GM12878 (cell line): Measurements from ENCODE around the gene TPRN. TPM values are rescaled to one million over a fixed set of nuclear protein-coding genes. Genes with fewer than 3 reads are reported as not detected.

Experiments used
- ATAC-seq: fragments of 200-7000 bp; cut with Tn5 transposase; 3 replicates; pipeline ENCODE4 v1.9.1; 2020; ENCODE audit warnings: mild to moderate bottlenecking, moderate library complexity
- BruUV-seq: library from RNA; stranded (reverse); fragments of 400-500 nt; replicated peaks from 2 replicates; lab custom pipeline; 2021; lab: Mats Ljungman, UMichigan
- CTCF ChIA-PET: fragments of 300-600 bp; sonication (Branson Sonifier 250); formaldehyde crosslinking; extraction: SDS; loops from one replicate; lab custom pipeline; 2021; ENCODE audit warnings: inconsistent platforms; lab: Yijun Ruan, JAX
- POLR2A ChIA-PET: fragments of 350-600 bp; formaldehyde crosslinking; extraction: SDS; loops from one replicate; lab custom pipeline; 2021; ENCODE audit warnings: inconsistent platforms; lab: Charles Lee
- RAD21 ChIA-PET: fragments of 300-600 bp; sonication (Branson Sonifier 250); formaldehyde crosslinking; loops from one replicate; lab custom pipeline; 2023; ENCODE audit warnings: antibody characterized with exemption; ENCODE audit not compliant: unreplicated experiment; lab: Charles Lee
- SMC1A ChIA-PET: fragments of 300-600 bp; sonication (Branson Sonifier 250); formaldehyde crosslinking; loops from one replicate; lab custom pipeline; 2023; ENCODE audit not compliant: unreplicated experiment, uncharacterized antibody; lab: Charles Lee
- DNase-seq: peaks from one replicate; pipeline ENCODE4 v3.0.0-alpha.2; 2011; ENCODE audit warnings: low read depth, low spot score
- FAIRE-seq: peaks from 3 replicates; lab custom pipeline; 2011; peaks lifted over from hg19 to GRCh38; lab: Jason Lieb, UNC
- H2AFZ ChIP-seq: 2 replicates; pipeline ENCODE4 v1.6.0; 2011; ENCODE audit warnings: low read depth, low read length, control low read depth; ENCODE audit not compliant: control insufficient read depth
- H3K27ac ChIP-seq: 2 replicates; pipeline ENCODE4 v1.5.1; 2011; ENCODE audit warnings: control low read depth; ENCODE audit not compliant: control insufficient read depth, insufficient read depth
- H3K27me3 ChIP-seq, 2 experiments: replicated peaks in 1 of 2; 2 replicates each; pipeline versions ENCODE4 v1.6.0 to v1.6.1; 2011; ENCODE audit warnings: low read length in 1 of 2; ENCODE audit not compliant: control insufficient read depth in 2 of 2, insufficient read depth in 2 of 2
- H3K36me3 ChIP-seq, 2 experiments: 2 replicates each; pipeline ENCODE4 v1.5.1; 2011; ENCODE audit warnings: low read length in 1 of 2; ENCODE audit not compliant: control insufficient read depth in 2 of 2, insufficient read depth in 2 of 2
- H3K4me1 ChIP-seq: 2 replicates; pipeline ENCODE4 v1.6.1; 2011; ENCODE audit warnings: mild to moderate bottlenecking, low read length, moderate library complexity, mixed read lengths; ENCODE audit not compliant: control insufficient read depth, insufficient read depth
- H3K4me2 ChIP-seq: 2 replicates; pipeline ENCODE4 v1.6.0; 2011; ENCODE audit warnings: control low read depth; ENCODE audit not compliant: control insufficient read depth, insufficient read depth
- H3K4me3 ChIP-seq: fragments of 200-600 bp; sonication (generic); 2 replicates; pipeline ENCODE4 v1.5.1; 2016
- H3K79me2 ChIP-seq: 2 replicates; pipeline ENCODE4 v1.6.0; 2011; ENCODE audit warnings: low read length; ENCODE audit not compliant: control insufficient read depth, insufficient read depth
- H3K9ac ChIP-seq: 2 replicates; pipeline ENCODE4 v1.8.0; 2011; ENCODE audit warnings: low read length, control low read depth, mixed read lengths; ENCODE audit not compliant: control insufficient read depth, insufficient read depth
- H3K9me3 ChIP-seq: replicated peaks from 3 replicates; pipeline ENCODE4 v1.5.1; 2011; ENCODE audit warnings: mild to moderate bottlenecking, low read length; ENCODE audit not compliant: control insufficient read depth, insufficient read depth
- H4K20me1 ChIP-seq: 2 replicates; pipeline ENCODE4 v1.6.0; 2011; ENCODE audit not compliant: control insufficient read depth, insufficient read depth
- CUX1 ChIP-seq: IDR thresholded peaks from 2 replicates; pipeline ENCODE4 v1.6.1; 2012; ENCODE audit warnings: improper control_type of control experiment, low read depth, low read length; ENCODE audit not compliant: insufficient replicate concordance
- FOXM1 ChIP-seq: IDR thresholded peaks from 2 replicates; pipeline ENCODE4 v1.6.1; 2012; ENCODE audit warnings: low read depth, mild to moderate bottlenecking, inconsistent platforms, low read length, moderate library complexity
- POLR2A ChIP-seq: IDR thresholded peaks from 2 replicates; pipeline ENCODE4 v1.6.1; 2011; ENCODE audit warnings: low read depth, mild to moderate bottlenecking, low read length
- STAT3 ChIP-seq: IDR thresholded peaks from 2 replicates; pipeline ENCODE4 v1.6.1; 2011; ENCODE audit warnings: low read depth, low read length, improper control_type of control experiment
- WGBS: methylation state at CpG from one replicate; pipeline ENCODE4 v1.1.6; 2016; ENCODE audit warnings: low lambda C conversion rate; ENCODE audit not compliant: insufficient replicate concordance, insufficient coverage; ENCODE audit errors: missing lambda C conversion rate; 5-methylcytosine and 5-hydroxymethylcytosine counted together
- in situ Hi-C: fragments of 300-500 bp; cut with MboI; formaldehyde crosslinking; loops from 9 replicates; pipeline ENCODE4 v1.14.3; 2018; ENCODE audit warnings: mixed read lengths
- intact Hi-C: fragments of 100-400 bp; cut with micrococcal nuclease; formaldehyde crosslinking; loops from one replicate; pipeline ENCODE4 v1.14.2; 2022; ENCODE audit not compliant: unreplicated experiment
- polyA plus RNA-seq, 11 experiments: library from polyadenylated mRNA; depleted of rRNA in 4 of 11; unstranded in 6 of 11; stranded (reverse) in 5 of 11; fragments of >200 nt; fragmentation: Nextera tagmentation in 4 of 11; fragmentation: Illumina TruSeq in 1 of 11; extraction: Ambion mirVana in 4 of 11; extraction: Trizol in 1 of 11; gene quantifications; 1 replicate in 1 of 11; 2 replicates in 10 of 11; pipeline versions ENCODE4 v1.2.1 to v1.2.3, GENCODE V29; 2011 to 2016; ENCODE audit warnings: inconsistent platforms in 2 of 11, missing spikeins in 2 of 11, low read depth in 1 of 11
- total RNA-seq, 4 experiments: library from RNA; depleted of rRNA in 3 of 4; stranded (reverse); fragments of >200 nt in 3 of 4; fragmentation: Illumina TruSeq in 1 of 4; extraction: Trizol in 1 of 4; gene quantifications; 2 replicates each; pipeline versions ENCODE4 v1.2.1 to v1.2.3, GENCODE V29; 2013 to 2021

Gene TPRN
- total and polyA plus RNA-seq, 10 of the 15 experiments (the other 5 are each of a cell fraction or from before 2014, with no cell fraction given): 0.18 to 19.5 (median 3.1) TPM

GRCh38 chr9:137178939-137179630 is 21.5 kb downstream of the TPRN start:
- H4K20me1 ChIP-seq: no peaks in the 10 kb centered on the region
- 89% methylated on average over 18 of the region's 19 CpGs for WGBS
- ATAC-seq (no peak), DNase-seq (no peak)
- in situ Hi-C loops (no loop called here), intact Hi-C loops (no loop called here)
- H3K9ac ChIP-seq: no peak overlapping the region
- H3K4me1 ChIP-seq: no peaks in the 10 kb centered on the region
- H2AFZ ChIP-seq: no peak overlapping the region
- peaks cover 7 to 23% of the 10 kb centered on the region in 2 experiments for H3K36me3 ChIP-seq
- no peaks in the 10 kb centered on the region for H3K79me2 ChIP-seq
- RAD21 ChIA-PET: no interaction called here
- TF ChIP-seq POLR2A (0 out of 2 replicates have a peak, but pooled peaks have one; percentile 19), FOXM1 (no peak), CUX1 (no peak), STAT3 (no peak)
- TF ChIP-seq, all 136 proteins: peak for 1
- POLR2A ChIA-PET: no interaction called here
- Histone ChIP-seq H3K9me3 (no peaks in the 10 kb centered on the region), H3K4me2 (no peak overlapping the region), H3K27me3 (no peaks in the 10 kb centered on the region), H3K27ac (no peak overlapping the region), H3K4me3 (no peak overlapping the region)
- FAIRE-seq: no peak
- no TSS peak for BruUV-seq
- SMC1A ChIA-PET: no interaction called here
- CTCF ChIA-PET: interaction anchor here (0.6 kb wide), 1 partner anchor 112 kb away, joined by 3 read pairs; no protein-coding TSS in a partner anchor
